COR-L47 (cell line): ENCODE measurements around the gene PLCB3.

Source experiments
- DNase-seq: peaks from one replicate; lab custom pipeline; 2025; lab: John Stamatoyannopoulos, UW

The PLCB3 gene

DNA sequence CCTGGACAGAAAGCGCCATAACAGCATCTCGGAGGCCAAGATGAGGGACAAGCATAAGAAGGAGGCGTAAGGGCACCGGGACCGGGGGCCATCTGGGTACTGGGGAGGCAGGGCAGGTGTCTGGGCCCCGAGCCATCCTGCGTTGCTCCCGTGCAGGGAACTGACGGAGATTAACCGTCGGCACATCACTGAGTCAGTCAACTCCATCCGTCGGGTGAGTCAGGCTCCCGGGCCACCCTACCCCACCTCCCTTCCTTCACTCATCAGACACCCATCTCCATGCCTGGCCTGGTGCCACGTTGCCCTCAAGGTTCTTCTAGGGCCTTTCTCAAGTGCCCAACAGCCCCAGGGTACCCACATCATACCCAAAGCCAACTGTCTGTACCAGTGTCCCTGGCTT lies 15.0 kb downstream of the PLCB3 start:
- no peak for DNase-seq

- DNase-seq, result no peak
Measured at GRCh38 chr11:64267207-64267945, 16.0 kb downstream of the PLCB3 start.

GRCh38 chr11:64268025-64268892 lies 16.9 kb downstream of the PLCB3 start:
- DNase-seq, result no peak

DNA sequence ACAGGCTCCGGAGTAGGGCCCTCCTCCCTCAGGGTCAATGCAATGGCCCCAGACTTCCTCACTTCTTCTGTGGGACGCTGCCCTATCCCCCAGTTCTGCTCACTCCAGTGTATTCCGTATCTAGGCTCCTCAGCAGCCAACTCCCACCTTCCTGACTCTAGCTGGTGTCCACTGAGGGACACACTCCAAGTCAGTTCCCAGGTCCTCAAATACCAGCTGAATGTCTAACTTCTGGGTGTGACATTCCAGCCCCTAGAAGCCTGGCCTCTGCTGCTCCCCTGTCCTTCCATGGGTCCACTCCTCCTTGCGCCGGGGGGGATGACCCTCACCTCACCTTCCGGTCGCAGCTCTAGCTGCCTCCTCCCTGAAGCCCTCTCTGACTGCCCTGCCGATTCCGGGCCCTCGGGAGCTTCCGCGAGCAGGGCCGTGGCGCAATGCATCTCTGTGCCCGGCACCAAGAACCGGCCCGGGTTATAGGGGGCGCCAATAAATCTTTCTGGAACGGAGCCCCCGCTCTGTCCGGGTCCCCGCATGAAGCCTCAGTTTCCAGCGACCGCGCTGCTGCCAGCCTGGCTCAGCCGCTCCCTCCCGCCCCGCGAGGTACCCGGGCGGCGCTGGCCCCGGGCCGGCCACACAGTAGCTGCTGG lies 17.7 kb downstream of the PLCB3 start:
- no peak for DNase-seq

DNA sequence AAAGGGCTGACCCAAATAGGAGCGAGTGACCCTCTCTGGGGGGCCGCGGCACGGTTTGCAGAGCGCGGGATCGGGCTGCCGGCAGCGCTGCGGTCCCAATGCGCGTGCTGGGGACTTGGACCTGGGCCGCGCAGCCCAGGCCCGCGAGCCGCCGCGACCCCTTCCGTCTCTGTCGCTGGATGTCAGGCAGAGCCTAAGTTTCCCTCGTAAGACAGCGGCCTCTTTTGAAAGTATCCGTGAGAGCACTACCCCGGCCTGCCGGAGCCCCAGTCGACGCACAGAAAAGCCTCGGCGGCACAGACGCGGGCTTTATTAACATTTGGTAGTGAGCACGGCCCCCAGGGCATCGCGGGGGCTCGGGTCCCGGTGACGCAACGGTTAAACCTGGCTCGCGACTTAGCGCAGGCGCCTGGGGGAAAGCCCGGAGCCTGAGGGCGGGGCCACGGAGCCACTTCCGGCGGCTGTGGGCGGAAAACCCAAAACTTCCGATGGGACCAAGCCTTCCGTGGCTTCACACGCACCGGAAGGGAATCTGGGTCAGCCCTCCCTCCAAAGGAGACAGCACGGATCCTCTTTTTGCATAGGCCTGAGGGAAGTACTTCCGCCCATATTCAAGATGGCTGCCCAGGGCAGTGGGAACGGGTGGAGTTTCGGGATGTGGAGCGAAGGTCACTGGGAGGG lies 18.4 kb downstream of the PLCB3 start:
- DNase-seq, result peak; percentile 99

- DNase-seq, result no peak
Measured at GRCh38 chr11:64275031-64275800, 23.9 kb downstream of the PLCB3 start.

GRCh38 chr11:64275841-64276240 lies 24.5 kb downstream of the PLCB3 start:
- no peak for DNase-seq

- DNase-seq, result no peak
Measured at GRCh38 chr11:64276653-64277431, 25.5 kb downstream of the PLCB3 start.

DNA sequence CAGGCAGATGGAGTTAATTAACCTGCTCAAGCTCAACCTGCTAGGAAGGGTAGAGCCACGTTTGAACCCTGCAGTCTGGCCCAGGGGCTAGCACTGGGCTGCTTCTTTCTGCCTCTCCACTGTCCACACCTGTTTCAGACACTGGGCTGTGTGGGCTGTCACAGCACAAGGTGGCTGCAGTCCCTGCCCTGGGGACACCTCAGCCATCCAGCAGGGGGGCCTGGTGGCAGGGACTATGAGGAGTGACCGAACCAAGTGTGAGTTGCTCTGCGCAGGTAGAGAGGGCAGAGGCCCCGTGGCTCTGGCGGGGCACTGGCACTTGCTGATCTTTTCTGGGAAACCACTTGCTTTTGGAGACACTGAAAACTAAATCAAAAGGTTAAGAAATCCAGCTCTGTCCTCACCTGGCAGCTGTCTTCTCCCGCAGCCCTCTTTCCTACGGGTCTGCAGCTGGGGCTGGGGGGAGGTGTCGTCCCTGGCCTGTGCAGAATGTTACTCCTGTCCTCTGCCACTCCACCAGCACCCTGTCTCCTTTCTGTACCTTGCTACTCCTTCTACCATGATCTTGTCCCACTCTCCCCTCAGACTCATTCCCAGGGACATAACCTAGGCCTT lies 27.4 kb downstream of the PLCB3 start:
- no peak for DNase-seq

- no peak for DNase-seq
Measured at GRCh38 chr11:64281957-64282770, 30.8 kb downstream of the PLCB3 start.

- DNase-seq, result no peak
Measured at GRCh38 chr11:64283092-64283491, 31.8 kb downstream of the PLCB3 start.

DNA sequence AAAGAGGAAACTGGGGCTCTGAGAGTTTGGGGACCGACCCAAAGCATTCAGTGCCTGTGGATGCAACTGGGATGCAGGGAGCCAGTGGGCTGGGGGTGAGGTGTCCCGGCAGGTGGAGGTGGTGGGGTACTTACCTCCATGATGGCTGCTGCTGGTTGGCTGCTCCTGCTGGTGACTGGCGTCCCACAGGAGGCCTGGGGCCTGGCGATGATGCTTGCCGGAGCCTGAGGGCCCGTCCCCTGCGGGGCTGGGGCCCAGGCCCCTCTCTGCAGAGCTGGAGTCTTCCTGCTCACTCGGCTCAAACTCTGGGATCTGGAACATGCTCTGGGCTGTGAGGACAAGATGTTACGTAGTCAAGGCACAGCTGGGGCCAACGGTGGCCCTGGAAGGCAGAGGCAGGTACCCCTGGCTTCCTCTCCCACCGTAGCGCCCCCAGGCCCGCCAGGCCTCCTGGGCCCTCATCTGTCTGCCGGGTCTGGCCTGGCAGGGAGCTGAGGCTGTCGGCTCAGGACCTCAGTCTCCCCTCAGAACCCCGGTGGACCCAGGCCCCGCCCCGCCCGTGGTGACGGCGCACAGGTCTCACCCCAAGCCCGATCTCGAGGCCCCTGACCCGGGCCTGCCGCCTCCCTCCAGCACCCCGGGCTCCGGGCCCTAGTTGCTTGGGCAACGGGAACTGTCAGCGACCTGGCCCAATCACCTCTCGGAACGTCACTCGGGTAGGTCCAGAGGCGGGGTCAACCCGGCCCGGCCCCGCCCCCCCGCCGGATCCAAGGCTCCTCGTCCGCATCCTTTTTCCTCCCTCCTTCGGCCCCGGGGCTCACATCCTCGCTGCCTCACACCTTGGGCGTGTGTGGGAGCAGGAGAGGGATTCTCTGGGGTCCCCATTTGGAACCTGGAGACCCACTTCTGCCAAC lies 33.0 kb downstream of the PLCB3 start, which contains the start of gene BAD:
Gene BAD (minus strand): TSS at position 618 of the 914 bp plus-strand sequence. CDS start 297 bp downstream, at position 321.
- peak; percentile 90 for DNase-seq

- peak; percentile 66 for DNase-seq
Measured at GRCh38 chr11:64284962-64285884, 33.9 kb downstream of the PLCB3 start, which contains the start of gene GPR137. Gene GPR137, plus strand, starts transcription at chr11:64285848. Its CDS starts 677 bp downstream, at chr11:64286525.

DNA sequence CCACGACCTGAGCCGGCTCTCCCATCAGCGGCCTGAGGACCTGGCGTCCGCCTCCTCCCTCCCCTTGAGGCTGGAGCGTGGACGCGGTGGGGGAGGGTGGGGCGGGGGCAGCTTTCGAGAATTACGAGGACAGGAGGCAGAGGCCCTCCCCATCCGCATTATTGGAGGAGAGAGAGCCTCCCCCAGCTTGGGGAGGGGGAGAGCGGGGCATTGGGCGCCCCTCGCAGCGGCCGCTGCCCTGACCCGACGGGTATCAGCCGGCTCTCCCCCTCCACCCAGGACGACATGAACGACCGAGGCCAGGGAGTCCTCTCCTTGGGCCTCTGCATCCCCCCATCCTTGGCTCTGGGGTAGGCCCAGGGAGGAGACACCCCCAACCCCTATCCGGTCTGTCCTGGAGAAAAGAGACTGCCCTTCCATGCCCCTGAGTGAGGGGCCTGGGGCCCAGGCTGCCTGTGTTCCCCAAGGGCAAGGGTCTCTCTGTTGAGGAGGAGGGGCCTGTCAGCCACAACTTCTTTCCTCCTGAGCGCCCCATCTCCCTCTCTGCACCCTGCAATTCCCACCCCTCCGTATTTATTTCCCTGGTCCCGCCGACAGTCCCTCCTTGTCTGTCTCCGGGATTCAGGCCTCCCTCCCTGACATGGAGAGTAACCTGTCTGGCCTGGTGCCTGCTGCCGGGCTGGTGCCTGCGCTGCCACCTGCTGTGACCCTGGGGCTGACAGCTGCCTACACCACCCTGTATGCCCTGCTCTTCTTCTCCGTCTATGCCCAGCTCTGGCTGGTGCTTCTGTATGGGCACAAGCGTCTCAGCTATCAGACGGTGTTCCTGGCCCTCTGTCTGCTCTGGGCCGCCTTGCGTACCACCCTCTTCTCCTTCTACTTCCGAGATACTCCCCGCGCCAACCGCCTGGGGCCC lies 34.8 kb downstream of the PLCB3 start:
- peak; percentile 70 for DNase-seq

DNA sequence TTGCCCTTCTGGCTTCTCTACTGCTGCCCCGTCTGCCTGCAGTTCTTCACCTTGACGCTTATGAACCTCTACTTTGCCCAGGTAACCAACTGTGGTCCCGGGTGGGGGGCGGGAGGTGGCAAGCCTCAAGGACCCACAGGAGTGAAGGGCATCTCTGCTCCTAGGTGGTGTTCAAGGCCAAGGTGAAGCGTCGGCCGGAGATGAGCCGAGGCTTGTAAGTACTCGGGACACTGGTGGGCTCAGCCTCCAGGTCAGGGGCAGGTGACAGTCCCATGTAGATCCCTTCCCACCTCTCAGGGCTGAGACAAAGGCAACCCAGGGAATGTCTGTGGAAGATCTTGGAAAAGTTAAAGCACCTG lies 35.5 kb downstream of the PLCB3 start:
- DNase-seq, result no peak
